CD4-positive, alpha-beta T cell treated with Interleukin-4 for 4 hours (primary cell): Measurements from ENCODE around the gene ENPP6.

Experiments
- DNase-seq: peaks from one replicate; pipeline ENCODE4 v3.0.0-alpha.2; 2020

ENPP6 gene

DNA sequence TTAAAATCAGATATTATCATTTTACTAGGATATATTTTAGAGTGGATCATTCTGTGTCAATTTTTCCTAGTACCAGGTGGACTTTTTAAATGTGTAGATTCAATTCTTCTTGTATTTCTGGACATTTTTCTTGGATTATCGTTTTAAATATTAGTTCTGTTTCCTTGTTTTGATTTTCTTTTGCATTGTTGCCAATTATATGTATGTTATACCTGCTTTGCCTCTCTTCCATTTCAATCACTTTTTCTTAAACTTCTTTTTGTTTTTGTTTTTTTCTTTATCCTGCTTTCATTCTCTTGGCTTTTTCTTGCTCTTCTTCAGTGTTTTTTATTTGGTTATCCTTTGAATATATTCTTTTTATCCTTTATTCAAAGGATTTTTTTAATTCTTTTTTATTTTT, 171.5 kb downstream of the ENPP6 start:
- DNase-seq: no peak

DNA sequence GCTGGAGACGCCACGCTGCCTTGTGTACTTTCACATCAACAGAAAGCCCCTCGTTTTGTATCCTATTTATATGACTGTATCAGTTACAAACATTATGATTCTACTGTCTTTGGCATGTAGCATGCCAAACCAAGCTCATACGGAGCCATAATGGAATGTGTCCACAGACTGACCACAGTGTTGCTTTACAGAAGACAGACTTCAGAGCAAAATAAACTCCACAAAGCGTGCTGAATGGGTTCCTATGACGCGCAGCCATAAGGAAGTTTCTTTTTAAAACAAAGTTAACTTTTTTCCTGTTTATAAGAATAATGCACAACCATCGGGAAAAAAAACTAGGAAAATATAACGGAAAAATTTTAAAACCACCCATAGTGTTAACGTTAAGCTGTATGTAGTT, 176.5 kb downstream of the ENPP6 start:
- no peak for DNase-seq

DNA sequence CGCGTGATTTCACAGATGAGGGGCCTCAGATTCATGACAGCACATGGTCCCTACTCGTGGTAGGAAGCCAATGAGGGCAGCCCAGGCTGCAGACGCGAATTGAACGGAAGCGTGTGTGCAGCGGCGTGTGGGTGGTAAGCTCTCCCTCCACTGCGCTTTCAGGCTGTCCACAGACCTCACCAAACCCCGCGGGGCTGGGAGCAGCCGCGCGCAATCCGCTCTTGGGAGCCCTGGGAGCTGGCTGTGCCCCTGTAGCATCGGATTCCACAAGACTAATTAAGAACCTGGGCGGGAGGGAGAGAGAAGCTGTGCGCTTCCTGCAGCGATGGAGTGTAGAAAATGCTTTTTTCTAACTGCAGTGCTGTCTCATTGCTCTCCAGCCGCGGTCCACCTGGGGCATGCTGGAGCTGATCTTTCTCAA, 177.7 kb downstream of the ENPP6 start:
- no peak for DNase-seq
